K562 (cell line): Measurements from ENCODE around the gene ZC3H12A. TPM values are rescaled to one million over a fixed set of nuclear protein-coding genes. Genes with fewer than 3 reads are reported as not detected.

Source experiments
- ATAC-seq: fragments of 200-7000 bp; cut with Tn5 transposase; 3 replicates; pipeline ENCODE4 v1.9.1; 2020; ENCODE audit warnings: moderate library complexity
- BruUV-seq: library from RNA; stranded (reverse); fragments of 400-500 nt; replicated peaks from 2 replicates; lab custom pipeline; 2021; lab: Mats Ljungman, UMichigan
- CTCF ChIA-PET: fragments of 300-600 bp; formaldehyde crosslinking; extraction: SDS; loops from one replicate; lab custom pipeline; 2021; ENCODE audit warnings: low intra/inter-chr PET ratio; lab: Yijun Ruan, JAX
- POLR2A ChIA-PET: fragments of 300-600, 350-650 bp; sonication (Branson Sonifier 250); formaldehyde crosslinking; extraction: SDS; loops from one replicate; lab custom pipeline; 2021; ENCODE audit warnings: antibody characterized with exemption, inconsistent platforms; lab: Yijun Ruan, JAX
- DNase-seq, 4 experiments: peaks; one replicate each; pipeline versions ENCODE4 v3.0.0 to v3.0.0-alpha.2; 2011 to 2018; ENCODE audit warnings: low spot score in 3 of 4, mixed read lengths in 3 of 4; ENCODE audit errors: extremely low read depth in 1 of 4
- FAIRE-seq: peaks from 2 replicates; lab custom pipeline; 2011; peaks lifted over from hg19 to GRCh38; lab: Jason Lieb, UNC
- H2AFZ ChIP-seq: 2 replicates; pipeline ENCODE4 v1.6.0; 2011; ENCODE audit warnings: low read depth, low read length, control low read depth, inconsistent platforms
- H3K27ac ChIP-seq: fragments of 200-600 bp; 3 replicates; pipeline ENCODE4 v1.8.0; 2011; ENCODE audit warnings: low read depth, mild to moderate bottlenecking, control low read depth, inconsistent platforms, low read length, moderate library complexity, mixed read lengths; ENCODE audit errors: extremely low read depth
- H3K27me3 ChIP-seq, 2 experiments: fragments of 300-600 bp in 1 of 2; 2 replicates in 1 of 2; 3 replicates in 1 of 2; pipeline versions ENCODE4 v1.6.0 to v1.8.0; 2011; ENCODE audit warnings: inconsistent platforms in 2 of 2, low read length in 2 of 2, mild to moderate bottlenecking in 1 of 2, mixed read lengths in 1 of 2, moderate library complexity in 1 of 2; ENCODE audit not compliant: control insufficient read depth in 2 of 2, insufficient read depth in 2 of 2
- H3K36me3 ChIP-seq: fragments of 300-600 bp; 3 replicates; pipeline ENCODE4 v1.8.0; 2011; ENCODE audit warnings: mild to moderate bottlenecking, low read length, inconsistent platforms; ENCODE audit not compliant: control insufficient read depth, insufficient read depth
- H3K4me1 ChIP-seq, 2 experiments: fragments of 200-600 bp in 1 of 2; replicated peaks in 1 of 2; 2 replicates in 1 of 2; 3 replicates in 1 of 2; pipeline versions ENCODE4 v1.5.1 to v1.8.0; 2011; ENCODE audit warnings: inconsistent platforms in 2 of 2, low read length in 2 of 2, mild to moderate bottlenecking in 1 of 2, mixed read lengths in 1 of 2, moderate library complexity in 1 of 2; ENCODE audit not compliant: control insufficient read depth in 2 of 2, insufficient read depth in 2 of 2
- H3K4me2 ChIP-seq: 2 replicates; pipeline ENCODE4 v1.6.1; 2011; ENCODE audit warnings: low read length, control low read depth, inconsistent platforms, mixed read lengths; ENCODE audit not compliant: insufficient read depth
- H3K4me3 ChIP-seq: fragments of 200-600 bp; sonication (generic), shearing (Covaris generic); 2 replicates; pipeline ENCODE4 v1.5.1; 2016; ENCODE audit warnings: control low read depth, inconsistent platforms
- H3K79me2 ChIP-seq: fragments of 200-600 bp; 3 replicates; pipeline ENCODE4 v1.8.0; 2011; ENCODE audit warnings: low read length, inconsistent platforms; ENCODE audit not compliant: control insufficient read depth, insufficient read depth
- H3K9ac ChIP-seq, 2 experiments: 2 replicates each; pipeline versions ENCODE4 v1.6.0 to v1.6.1; 2011; ENCODE audit warnings: low read depth in 2 of 2, low read length in 2 of 2, control low read depth in 1 of 2, inconsistent platforms in 1 of 2, mild to moderate bottlenecking in 1 of 2, mixed read lengths in 1 of 2; ENCODE audit not compliant: insufficient read depth in 1 of 2
- H3K9me1 ChIP-seq: one replicate; pipeline ENCODE4 v1.6.0; 2011; ENCODE audit warnings: inconsistent platforms, mild to moderate bottlenecking, low read length, moderate library complexity; ENCODE audit not compliant: control insufficient read depth, insufficient read depth
- H3K9me3 ChIP-seq: replicated peaks from 2 replicates; pipeline ENCODE4 v1.5.1; 2011; ENCODE audit warnings: low read depth, low read length, inconsistent platforms; ENCODE audit not compliant: control insufficient read depth, insufficient read depth
- H4K20me1 ChIP-seq: replicated peaks from 2 replicates; pipeline ENCODE4 v1.6.1; 2011; ENCODE audit warnings: low read length, inconsistent platforms, mixed read lengths; ENCODE audit not compliant: control insufficient read depth, insufficient read depth
- ADNP ChIP-seq: fragments of 200-800 bp; sonication (Bioruptor generic); IDR thresholded peaks from 2 replicates; pipeline ENCODE4 v1.6.1; 2016; ENCODE audit warnings: missing genetic modification characterization, missing compliant biosample characterization
- ATF6 ChIP-seq: sonication (generic); formaldehyde crosslinking; IDR thresholded peaks from 2 replicates; pipeline ENCODE4 v1.4.0; 2020; ENCODE audit warnings: mild to moderate bottlenecking, missing genetic modification reagents
- BRCA1 ChIP-seq, 2 experiments: fragments of 450-650 bp in 1 of 2; sonication (generic) in 1 of 2; formaldehyde crosslinking in 1 of 2; IDR thresholded peaks; 2 replicates each; pipeline versions ENCODE4 v1.5.0 to v1.6.1; 2017 to 2020; ENCODE audit warnings: mild to moderate bottlenecking in 1 of 2, missing genetic modification reagents in 1 of 2
- CREB1 ChIP-seq, 2 experiments: sonication (generic) in 1 of 2; formaldehyde crosslinking in 1 of 2; IDR thresholded peaks; 2 replicates each; pipeline versions ENCODE4 v1.6.1 to v1.8.0; 2012 to 2022; ENCODE audit warnings: inconsistent platforms in 1 of 2, mild to moderate bottlenecking in 1 of 2, missing genetic modification reagents in 1 of 2, moderate library complexity in 1 of 2
- FIP1L1 ChIP-seq: fragments of 200-400 bp; formaldehyde crosslinking; IDR thresholded peaks from 2 replicates; pipeline ENCODE4 v1.6.1; 2018; ENCODE audit warnings: mild to moderate bottlenecking, low read depth, low read length; ENCODE audit not compliant: poor library complexity, severe bottlenecking
- L3MBTL2 ChIP-seq: fragments of 450-650 bp; IDR thresholded peaks from 2 replicates; pipeline ENCODE4 v1.6.1; 2016; ENCODE audit warnings: mild to moderate bottlenecking, moderate library complexity
- RFX1 ChIP-seq: fragments of 450-650 bp; IDR thresholded peaks from 2 replicates; pipeline ENCODE4 v1.6.1; 2016; ENCODE audit warnings: mild to moderate bottlenecking, moderate library complexity
- SMARCC2 ChIP-seq: fragments of 450-650 bp; IDR thresholded peaks from 2 replicates; pipeline ENCODE4 v1.6.1; 2017; ENCODE audit warnings: antibody characterized with exemption, moderate library complexity, mild to moderate bottlenecking, low read depth
- TBL1XR1 ChIP-seq, 2 experiments: IDR thresholded peaks; 2 replicates each; pipeline ENCODE4 v1.6.1; 2012; ENCODE audit warnings: improper control_type of control experiment in 2 of 2, low read length in 2 of 2, mild to moderate bottlenecking in 1 of 2
- ZC3H4 ChIP-seq: sonication (generic); formaldehyde crosslinking; IDR thresholded peaks from 2 replicates; pipeline ENCODE4 v1.9.0; 2021; ENCODE audit warnings: missing genetic modification reagents, borderline replicate concordance
- ZNF79 ChIP-seq: fragments of 250-450 bp; sonication (Bioruptor Pico); IDR thresholded peaks from 2 replicates; pipeline ENCODE4 v1.4.0; 2020; ENCODE audit warnings: low read depth, mild to moderate bottlenecking, moderate library complexity
- WGBS: fragments of 100-300 bp; shearing (Covaris generic); methylation state at CpG from one replicate; pipeline ENCODE4 v1.1.6; 2016; ENCODE audit warnings: low coverage, mixed read lengths; ENCODE audit not compliant: insufficient coverage; ENCODE audit errors: missing lambda C conversion rate; 5-methylcytosine and 5-hydroxymethylcytosine counted together
- in situ Hi-C: fragments of 300-500 bp; cut with MboI; formaldehyde crosslinking; loops from 4 replicates; pipeline ENCODE4 v1.15.0; 2018; ENCODE audit warnings: inconsistent platforms, mixed read lengths
- intact Hi-C: fragments of 100-400 bp; cut with micrococcal nuclease; formaldehyde crosslinking; loops from 2 replicates; pipeline ENCODE4 v1.14.2; 2022
- polyA plus RNA-seq, 8 experiments: library from polyadenylated mRNA; depleted of rRNA in 4 of 8; stranded (reverse) in 5 of 8; unstranded in 3 of 8; fragments of >200 nt; fragmentation: Nextera tagmentation in 2 of 8; fragmentation: Illumina TruSeq in 1 of 8; extraction: Ambion mirVana in 2 of 8; extraction: Trizol in 1 of 8; gene quantifications; 2 replicates each; pipeline versions ENCODE4 v1.2.1 to v1.2.3, GENCODE V29; 2011 to 2014; ENCODE audit warnings: inconsistent platforms in 1 of 8, missing spikeins in 1 of 8
- total RNA-seq, 7 experiments: library from RNA; depleted of rRNA in 6 of 7; stranded (reverse); fragments of >200 nt in 6 of 7; fragmentation: Illumina TruSeq in 2 of 7; extraction: Trizol in 2 of 7; gene quantifications; 2 replicates each; pipeline versions ENCODE4 v1.2.1 to v1.2.3, GENCODE V29; 2011 to 2021; ENCODE audit warnings: low replicate concordance in 1 of 7

ZC3H12A gene
- total and polyA plus RNA-seq, 9 of the 15 experiments (the other 6 are each of a cell fraction or from before 2014, with no cell fraction given) = 0.14 to 9.4 (median 6.7) TPM

GRCh38 chr1:37448691-37449417 is 25.5 kb upstream of the ZC3H12A start:
- peaks cover 5% of the 10 kb centered on the region; the same call in 1 of the 2 replicates for H4K20me1 ChIP-seq
- no peaks in the 10 kb centered on the region for H3K79me2 ChIP-seq
- 6% methylated on average over 15 of the region's 15 CpGs for WGBS
- no peak overlapping the region for H3K9ac ChIP-seq
- POLR2A ChIA-PET = interaction anchor here (0.6 to 2.8 kb wide), 6 partner anchors 9 to 116 kb away, joined by 3 to 13 read pairs (median 3); partner anchors contain the start of gene ZC3H12A
- FAIRE-seq (no peak), DNase-seq (no peak), ATAC-seq (no peak)
- TF ChIP-seq ZNF79 (no peak), SMARCC2 (no peak), TBL1XR1 (IDR thresholded peaks at IDR 0.05; ENCODE audit: low read length in 2 of 2) (no peak), ATF6 (CRISPR knock-in tag) (no peak), BRCA1 (IDR thresholded peaks at IDR 0.05) (no peak), BRCA1 (CRISPR knock-in tag; IDR thresholded peaks at IDR 0.05) (no peak), RFX1 (no peak), CREB1 (IDR thresholded peaks at IDR 0.05) (no peak), CREB1 (CRISPR knock-in tag; IDR thresholded peaks at IDR 0.05) (no peak), ZC3H4 (CRISPR knock-in tag) (no peak), ADNP (tag) (no peak), L3MBTL2 (no peak), FIP1L1 (no peak)
- no peak overlapping the region for H3K4me2 ChIP-seq
- H3K9me3 ChIP-seq = no peaks in the 10 kb centered on the region
- H3K27me3 ChIP-seq = peaks cover 18 to 59% of the 10 kb centered on the region in 2 experiments; a peak in 3 of 5 replicates
- H3K9me1 ChIP-seq = no peaks in the 10 kb centered on the region
- BruUV-seq = no TSS peak
- H3K27ac ChIP-seq = no peak overlapping the region
- CTCF ChIA-PET = no interaction called here
- no peak overlapping the region for H2AFZ ChIP-seq
- no peaks in the 10 kb centered on the region for H3K4me1 ChIP-seq
- intact Hi-C loops (no loop called here), in situ Hi-C loops (no loop called here)
- no peaks in the 10 kb centered on the region for H3K36me3 ChIP-seq
- H3K4me3 ChIP-seq = no peak overlapping the region
